Measurements from ENCODE around the gene KLF15.
"Not testable (repeated sequence)": the region's sequence is repeated elsewhere in the genome, so short reads cannot be mapped to it uniquely, and the experiment has no call there.

Gene KLF15

GRCh38 chr3:126339466-126339865 is 17.7 kb downstream of the KLF15 start:
- H3K4me1 ChIP-seq (ENCODE audit: control insufficient read depth, insufficient read depth, low read length, unreplicated experiment): peaks cover 13% of the 10 kb centered on the region
- no peaks in the 10 kb centered on the region for H3K36me3 ChIP-seq (ENCODE audit: insufficient read depth, low read length)
- no peak overlapping the region for H2AFZ ChIP-seq (ENCODE audit: low read length, unreplicated experiment)
- H3K27ac ChIP-seq (ENCODE audit: low read depth, low read length): no peak overlapping the region
- H3K4me3 ChIP-seq (ENCODE audit: low read depth, low read length): no peak overlapping the region
- no peaks in the 10 kb centered on the region for H3K79me2 ChIP-seq (ENCODE audit: control insufficient read depth, insufficient read depth, low read length, unreplicated experiment)
- H3K27me3 ChIP-seq (ENCODE audit: insufficient read depth, low read length): peaks cover 16% of the 10 kb centered on the region

- no peak overlapping the region for H2AFZ ChIP-seq (ENCODE audit: low read length, unreplicated experiment)
- peaks cover 13% of the 10 kb centered on the region for H3K4me1 ChIP-seq (ENCODE audit: control insufficient read depth, insufficient read depth, low read length, unreplicated experiment)
- H3K36me3 ChIP-seq (ENCODE audit: insufficient read depth, low read length): no peaks in the 10 kb centered on the region
- peaks cover 16% of the 10 kb centered on the region for H3K27me3 ChIP-seq (ENCODE audit: insufficient read depth, low read length)
- no peak overlapping the region for H3K4me3 ChIP-seq (ENCODE audit: low read depth, low read length)
- no peak overlapping the region for H3K27ac ChIP-seq (ENCODE audit: low read depth, low read length)
- H3K79me2 ChIP-seq (ENCODE audit: control insufficient read depth, insufficient read depth, low read length, unreplicated experiment): no peaks in the 10 kb centered on the region
Observed at GRCh38 chr3:126338790-126339288, 18.4 kb downstream of the KLF15 start.

- H3K79me2 ChIP-seq (ENCODE audit: control insufficient read depth, insufficient read depth, low read length, unreplicated experiment): no peaks in the 10 kb centered on the region
- H3K4me3 ChIP-seq (ENCODE audit: low read depth, low read length): no peak overlapping the region
- H3K36me3 ChIP-seq (ENCODE audit: insufficient read depth, low read length): no peaks in the 10 kb centered on the region
- H3K27ac ChIP-seq (ENCODE audit: low read depth, low read length): no peak overlapping the region
- peaks cover 16% of the 10 kb centered on the region for H3K27me3 ChIP-seq (ENCODE audit: insufficient read depth, low read length)
- peaks cover 10% of the 10 kb centered on the region for H3K4me1 ChIP-seq (ENCODE audit: control insufficient read depth, insufficient read depth, low read length, unreplicated experiment)
- H2AFZ ChIP-seq (ENCODE audit: low read length, unreplicated experiment): no peak overlapping the region
Observed at GRCh38 chr3:126337980-126338651, 19.1 kb downstream of the KLF15 start.

GRCh38 chr3:126331812-126332336 is 25.3 kb downstream of the KLF15 start:
- not testable (repeated sequence) for H3K79me2 ChIP-seq (ENCODE audit: control insufficient read depth, insufficient read depth, low read length, unreplicated experiment)

GRCh38 chr3:126329927-126330725 is 27.1 kb downstream of the KLF15 start:
- H3K36me3 ChIP-seq (ENCODE audit: insufficient read depth, low read length): no peaks in the 10 kb centered on the region
- no peaks in the 10 kb centered on the region for H3K4me1 ChIP-seq (ENCODE audit: control insufficient read depth, insufficient read depth, low read length, unreplicated experiment)
- no peaks in the 10 kb centered on the region for H3K79me2 ChIP-seq (ENCODE audit: control insufficient read depth, insufficient read depth, low read length, unreplicated experiment)
- H2AFZ ChIP-seq (ENCODE audit: low read length, unreplicated experiment): no peak overlapping the region
- H3K27ac ChIP-seq (ENCODE audit: low read depth, low read length): no peak overlapping the region
- peaks cover 47% of the 10 kb centered on the region for H3K27me3 ChIP-seq (ENCODE audit: insufficient read depth, low read length)
- H3K4me3 ChIP-seq (ENCODE audit: low read depth, low read length): no peak overlapping the region

More at GRCh38 chr3:126331812-126332336, 25.3 kb downstream of the KLF15 start:
- H3K27me3 ChIP-seq (ENCODE audit: insufficient read depth, low read length): peaks cover 41% of the 10 kb centered on the region
- not testable (repeated sequence) for H2AFZ ChIP-seq (ENCODE audit: low read length, unreplicated experiment); H3K4me1 ChIP-seq (ENCODE audit: control insufficient read depth, insufficient read depth, low read length, unreplicated experiment); H3K36me3 ChIP-seq (ENCODE audit: insufficient read depth, low read length); H3K4me3 ChIP-seq (ENCODE audit: low read depth, low read length); H3K27ac ChIP-seq (ENCODE audit: low read depth, low read length)

- Histone ChIP-seq H3K27me3 (ENCODE audit: insufficient read depth, low read length) (peaks cover 57% of the 10 kb centered on the region), H3K79me2 (ENCODE audit: control insufficient read depth, insufficient read depth, low read length, unreplicated experiment) (no peaks in the 10 kb centered on the region), H3K27ac (ENCODE audit: low read depth, low read length) (no peak overlapping the region)
Observed at GRCh38 chr3:126326629-126327028, 30.6 kb downstream of the KLF15 start.

GRCh38 chr3:126322181-126322967 is 34.8 kb downstream of the KLF15 start:
- Histone ChIP-seq H3K36me3 (ENCODE audit: insufficient read depth, low read length) (no peaks in the 10 kb centered on the region), H3K79me2 (ENCODE audit: control insufficient read depth, insufficient read depth, low read length, unreplicated experiment) (no peaks in the 10 kb centered on the region), H3K27me3 (ENCODE audit: insufficient read depth, low read length) (peaks cover 57% of the 10 kb centered on the region), H3K4me3 (ENCODE audit: low read depth, low read length) (no peak overlapping the region), H2AFZ (ENCODE audit: low read length, unreplicated experiment) (no peak overlapping the region), H3K4me1 (ENCODE audit: control insufficient read depth, insufficient read depth, low read length, unreplicated experiment) (no peaks in the 10 kb centered on the region), H3K27ac (ENCODE audit: low read depth, low read length) (no peak overlapping the region)

More at GRCh38 chr3:126326629-126327028, 30.6 kb downstream of the KLF15 start:
- Histone ChIP-seq H2AFZ (ENCODE audit: low read length, unreplicated experiment) (no peak overlapping the region), H3K4me3 (ENCODE audit: low read depth, low read length) (no peak overlapping the region), H3K36me3 (ENCODE audit: insufficient read depth, low read length) (no peaks in the 10 kb centered on the region), H3K4me1 (ENCODE audit: control insufficient read depth, insufficient read depth, low read length, unreplicated experiment) (no peaks in the 10 kb centered on the region)

- Histone ChIP-seq H3K4me3 (ENCODE audit: low read depth, low read length) (no peak overlapping the region), H3K27me3 (ENCODE audit: insufficient read depth, low read length) (peaks cover 50% of the 10 kb centered on the region), H2AFZ (ENCODE audit: low read length, unreplicated experiment) (no peak overlapping the region), H3K27ac (ENCODE audit: low read depth, low read length) (no peak overlapping the region), H3K36me3 (ENCODE audit: insufficient read depth, low read length) (no peaks in the 10 kb centered on the region), H3K79me2 (ENCODE audit: control insufficient read depth, insufficient read depth, low read length, unreplicated experiment) (no peaks in the 10 kb centered on the region), H3K4me1 (ENCODE audit: control insufficient read depth, insufficient read depth, low read length, unreplicated experiment) (no peaks in the 10 kb centered on the region)
Observed at GRCh38 chr3:126321490-126321889, 35.7 kb downstream of the KLF15 start.

- peaks cover 47% of the 10 kb centered on the region for H3K27me3 ChIP-seq (ENCODE audit: insufficient read depth, low read length)
- H3K4me1 ChIP-seq (ENCODE audit: control insufficient read depth, insufficient read depth, low read length, unreplicated experiment): no peaks in the 10 kb centered on the region
- no peaks in the 10 kb centered on the region for H3K36me3 ChIP-seq (ENCODE audit: insufficient read depth, low read length)
- no peak overlapping the region for H2AFZ ChIP-seq (ENCODE audit: low read length, unreplicated experiment)
- H3K27ac ChIP-seq (ENCODE audit: low read depth, low read length): no peak overlapping the region
- H3K79me2 ChIP-seq (ENCODE audit: control insufficient read depth, insufficient read depth, low read length, unreplicated experiment): no peaks in the 10 kb centered on the region
- H3K4me3 ChIP-seq (ENCODE audit: low read depth, low read length): no peak overlapping the region
Observed at GRCh38 chr3:126320517-126321293, 36.5 kb downstream of the KLF15 start.

Measured in ACC112 (cell line).